ENCODE measurements around the gene ZNF385B.

The ZNF385B gene

DNA sequence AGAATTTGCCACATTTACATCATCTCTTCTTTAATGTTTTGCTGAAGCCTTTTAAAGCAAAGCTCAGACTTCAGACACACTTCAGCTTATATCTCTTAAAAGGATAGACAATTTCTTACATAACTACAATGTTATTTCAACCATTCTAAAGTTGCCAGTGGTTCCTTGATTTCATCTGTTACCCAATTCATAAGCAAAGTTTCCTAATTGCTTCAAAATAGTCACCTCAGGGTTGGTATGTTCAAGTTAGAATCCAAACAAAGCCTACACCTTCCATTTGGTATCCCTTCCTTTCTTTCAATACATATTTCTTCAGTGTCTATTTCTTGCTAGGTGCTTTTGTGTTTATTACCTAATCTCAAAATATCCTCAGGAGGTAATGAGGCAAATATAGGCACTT, 60.6 kb downstream of the ZNF385B start:
- ChIA-PET POLR2A (no interaction called here), CTCF (interaction anchor here (0.6 kb wide), 1 partner anchor 588 kb away, joined by 3 read pairs; no protein-coding TSS in a partner anchor)
- no peak overlapping the region for H3K27ac ChIP-seq (ENCODE audit: extremely low read depth, low read depth, low read length)
- H3K4me3 ChIP-seq (ENCODE audit: low read depth, low read length) = no peak overlapping the region
- no peaks in the 10 kb centered on the region for H3K4me1 ChIP-seq (ENCODE audit: control insufficient read depth, insufficient read depth, low read length)
- no peaks in the 10 kb centered on the region for H3K36me3 ChIP-seq (ENCODE audit: control insufficient read depth in 2 of 2, insufficient read depth in 1 of 2, low read length in 2 of 2)
- no peaks in the 10 kb centered on the region for H3K9me3 ChIP-seq (ENCODE audit: control insufficient read depth, insufficient read depth, low read depth, low read length)
- TF ChIP-seq ZBTB1 (tag by site-specific recombination; IDR thresholded peaks at IDR 0.05) = no peak
- no peak for TF ChIP-seq RBAK (tag by site-specific recombination; IDR thresholded peaks at IDR 0.05)
- no peak for TF ChIP-seq ZNF354C (tag by site-specific recombination; IDR thresholded peaks at IDR 0.05; ENCODE audit: borderline replicate concordance, low read depth)
- no peak for TF ChIP-seq ZNF664 (tag by site-specific recombination; IDR thresholded peaks at IDR 0.05)
- no peak for TF ChIP-seq ZBTB48 (tag by site-specific recombination; IDR thresholded peaks at IDR 0.05)
- no peak for TF ChIP-seq ZXDB (tag by site-specific recombination; IDR thresholded peaks at IDR 0.05)
- no peak for TF ChIP-seq ZNF426 (tag by site-specific recombination; IDR thresholded peaks at IDR 0.05)
- TF ChIP-seq ZNF280C (tag by site-specific recombination; IDR thresholded peaks at IDR 0.05) = no peak
- no peak for TF ChIP-seq ZNF223 (tag by site-specific recombination; IDR thresholded peaks at IDR 0.05)
- TF ChIP-seq ATF2 (tag by site-specific recombination; IDR thresholded peaks at IDR 0.05; ENCODE audit: low read depth) = no peak
- no peak for TF ChIP-seq ZNF416 (tag by site-specific recombination; IDR thresholded peaks at IDR 0.05)
- no peak for TF ChIP-seq ZSCAN16 (tag by site-specific recombination; IDR thresholded peaks at IDR 0.05)
- TF ChIP-seq PRDM1 (tag by site-specific recombination; IDR thresholded peaks at IDR 0.05) = no peak
- no peak for TF ChIP-seq ZNF157 (tag by site-specific recombination; IDR thresholded peaks at IDR 0.05)
- no peak for TF ChIP-seq ZNF785 (tag by site-specific recombination; IDR thresholded peaks at IDR 0.05)

DNA sequence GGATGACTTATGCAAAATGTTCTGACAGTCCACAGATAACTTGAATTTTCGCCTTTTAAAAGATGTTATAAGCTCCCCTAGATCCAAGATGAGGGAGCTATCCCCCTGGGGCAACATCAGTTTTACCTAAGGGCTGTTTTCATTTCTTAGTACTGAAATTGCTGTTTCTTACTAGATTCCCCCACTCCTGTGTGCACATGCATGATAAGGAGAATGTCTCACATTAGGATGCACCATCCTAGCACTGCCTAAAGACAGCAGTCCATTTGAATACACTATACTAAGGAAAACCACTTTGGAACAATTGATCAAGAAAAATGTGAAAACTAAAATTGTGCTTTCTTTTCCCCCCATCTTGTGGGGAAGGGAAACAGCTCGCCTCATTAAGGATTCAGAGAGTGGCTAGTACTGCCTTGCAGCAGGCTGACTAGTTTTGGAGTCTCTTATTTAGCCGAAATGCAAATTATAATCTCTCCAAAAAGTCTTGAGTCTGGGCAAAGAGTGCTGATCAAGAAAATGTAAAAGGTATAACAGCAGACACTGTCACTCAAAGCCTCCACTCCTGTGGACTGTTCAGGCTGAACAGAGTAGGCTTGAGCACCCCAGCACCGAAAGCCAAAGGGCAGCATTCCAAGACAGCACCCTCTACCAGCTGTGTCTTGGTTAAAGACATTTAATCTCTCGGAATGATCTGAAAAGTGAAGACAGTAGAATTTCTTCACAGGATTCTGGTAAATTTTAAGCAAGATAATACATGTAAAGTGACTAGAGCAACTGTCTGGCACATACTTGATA, 65.0 kb downstream of the ZNF385B start:
- no peaks in the 10 kb centered on the region for H3K9me3 ChIP-seq (ENCODE audit: control insufficient read depth, insufficient read depth, low read depth, low read length)
- ChIA-PET POLR2A (no interaction called here), CTCF (no interaction called here)
- H3K36me3 ChIP-seq (ENCODE audit: control insufficient read depth in 2 of 2, insufficient read depth in 1 of 2, low read length in 2 of 2) = no peaks in the 10 kb centered on the region
- no peak overlapping the region for H3K27ac ChIP-seq (ENCODE audit: extremely low read depth, low read depth, low read length)
- H3K4me1 ChIP-seq (ENCODE audit: control insufficient read depth, insufficient read depth, low read length) = no peaks in the 10 kb centered on the region
- H3K4me3 ChIP-seq (ENCODE audit: low read depth, low read length) = no peak overlapping the region
- TF ChIP-seq, protein P1, sequence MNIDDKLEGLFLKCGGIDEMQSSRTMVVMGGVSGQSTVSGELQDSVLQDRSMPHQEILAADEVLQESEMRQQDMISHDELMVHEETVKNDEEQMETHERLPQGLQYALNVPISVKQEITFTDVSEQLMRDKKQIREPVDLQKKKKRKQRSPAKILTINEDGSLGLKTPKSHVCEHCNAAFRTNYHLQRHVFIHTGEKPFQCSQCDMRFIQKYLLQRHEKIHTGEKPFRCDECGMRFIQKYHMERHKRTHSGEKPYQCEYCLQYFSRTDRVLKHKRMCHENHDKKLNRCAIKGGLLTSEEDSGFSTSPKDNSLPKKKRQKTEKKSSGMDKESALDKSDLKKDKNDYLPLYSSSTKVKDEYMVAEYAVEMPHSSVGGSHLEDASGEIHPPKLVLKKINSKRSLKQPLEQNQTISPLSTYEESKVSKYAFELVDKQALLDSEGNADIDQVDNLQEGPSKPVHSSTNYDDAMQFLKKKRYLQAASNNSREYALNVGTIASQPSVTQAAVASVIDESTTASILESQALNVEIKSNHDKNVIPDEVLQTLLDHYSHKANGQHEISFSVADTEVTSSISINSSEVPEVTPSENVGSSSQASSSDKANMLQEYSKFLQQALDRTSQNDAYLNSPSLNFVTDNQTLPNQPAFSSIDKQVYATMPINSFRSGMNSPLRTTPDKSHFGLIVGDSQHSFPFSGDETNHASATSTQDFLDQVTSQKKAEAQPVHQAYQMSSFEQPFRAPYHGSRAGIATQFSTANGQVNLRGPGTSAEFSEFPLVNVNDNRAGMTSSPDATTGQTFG (tag by site-specific recombination; IDR thresholded peaks at IDR 0.05; ENCODE audit: borderline replicate concordance) = no peak
- no peak for TF ChIP-seq ZNF654 (tag by site-specific recombination; IDR thresholded peaks at IDR 0.05; ENCODE audit: low read depth)
- TF ChIP-seq, protein P2, sequence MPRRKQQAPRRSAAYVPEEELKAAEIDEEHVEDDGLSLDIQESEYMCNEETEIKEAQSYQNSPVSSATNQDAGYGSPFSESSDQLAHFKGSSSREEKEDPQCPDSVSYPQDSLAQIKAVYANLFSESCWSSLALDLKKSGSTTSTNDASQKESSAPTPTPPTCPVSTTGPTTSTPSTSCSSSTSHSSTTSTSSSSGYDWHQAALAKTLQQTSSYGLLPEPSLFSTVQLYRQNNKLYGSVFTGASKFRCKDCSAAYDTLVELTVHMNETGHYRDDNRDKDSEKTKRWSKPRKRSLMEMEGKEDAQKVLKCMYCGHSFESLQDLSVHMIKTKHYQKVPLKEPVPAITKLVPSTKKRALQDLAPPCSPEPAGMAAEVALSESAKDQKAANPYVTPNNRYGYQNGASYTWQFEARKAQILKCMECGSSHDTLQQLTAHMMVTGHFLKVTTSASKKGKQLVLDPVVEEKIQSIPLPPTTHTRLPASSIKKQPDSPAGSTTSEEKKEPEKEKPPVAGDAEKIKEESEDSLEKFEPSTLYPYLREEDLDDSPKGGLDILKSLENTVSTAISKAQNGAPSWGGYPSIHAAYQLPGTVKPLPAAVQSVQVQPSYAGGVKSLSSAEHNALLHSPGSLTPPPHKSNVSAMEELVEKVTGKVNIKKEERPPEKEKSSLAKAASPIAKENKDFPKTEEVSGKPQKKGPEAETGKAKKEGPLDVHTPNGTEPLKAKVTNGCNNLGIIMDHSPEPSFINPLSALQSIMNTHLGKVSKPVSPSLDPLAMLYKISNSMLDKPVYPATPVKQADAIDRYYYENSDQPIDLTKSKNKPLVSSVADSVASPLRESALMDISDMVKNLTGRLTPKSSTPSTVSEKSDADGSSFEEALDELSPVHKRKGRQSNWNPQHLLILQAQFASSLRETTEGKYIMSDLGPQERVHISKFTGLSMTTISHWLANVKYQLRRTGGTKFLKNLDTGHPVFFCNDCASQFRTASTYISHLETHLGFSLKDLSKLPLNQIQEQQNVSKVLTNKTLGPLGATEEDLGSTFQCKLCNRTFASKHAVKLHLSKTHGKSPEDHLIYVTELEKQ (tag by site-specific recombination; IDR thresholded peaks at IDR 0.05; ENCODE audit: borderline replicate concordance) = no peak
- TF ChIP-seq ZNF16 (tag by site-specific recombination; IDR thresholded peaks at IDR 0.05; ENCODE audit: low read depth) = no peak
- no peak for TF ChIP-seq ZNF18 (tag by site-specific recombination; IDR thresholded peaks at IDR 0.05)
- TF ChIP-seq, protein P3, sequence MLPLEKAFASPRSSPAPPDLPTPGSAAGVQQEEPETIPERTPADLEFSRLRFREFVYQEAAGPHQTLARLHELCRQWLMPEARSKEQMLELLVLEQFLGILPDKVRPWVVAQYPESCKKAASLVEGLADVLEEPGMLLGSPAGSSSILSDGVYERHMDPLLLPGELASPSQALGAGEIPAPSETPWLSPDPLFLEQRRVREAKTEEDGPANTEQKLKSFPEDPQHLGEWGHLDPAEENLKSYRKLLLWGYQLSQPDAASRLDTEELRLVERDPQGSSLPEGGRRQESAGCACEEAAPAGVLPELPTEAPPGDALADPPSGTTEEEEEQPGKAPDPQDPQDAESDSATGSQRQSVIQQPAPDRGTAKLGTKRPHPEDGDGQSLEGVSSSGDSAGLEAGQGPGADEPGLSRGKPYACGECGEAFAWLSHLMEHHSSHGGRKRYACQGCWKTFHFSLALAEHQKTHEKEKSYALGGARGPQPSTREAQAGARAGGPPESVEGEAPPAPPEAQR (tag by site-specific recombination; IDR thresholded peaks at IDR 0.05) = no peak
